CD4-positive, alpha-beta T cell (primary cell): ENCODE measurements around the gene WDSUB1. TPM values are rescaled to one million over a fixed set of nuclear protein-coding genes. Genes with fewer than 3 reads are reported as not detected.

Source experiments
- ATAC-seq: fragments of 200-7000 bp; cut with Tn5 transposase; one replicate; pipeline ENCODE4 v1.10.0; 2022; ENCODE audit warnings: mild to moderate bottlenecking; ENCODE audit not compliant: poor library complexity
- CTCF ChIA-PET: fragments of 350-600 bp; sonication (Branson Sonifier 250); formaldehyde crosslinking; loops from one replicate; lab custom pipeline; 2021; ENCODE audit warnings: antibody characterized with exemption, inconsistent platforms; lab: Charles Lee
- POLR2A ChIA-PET: fragments of 350-600 bp; sonication (Branson Sonifier 250); formaldehyde crosslinking; loops from one replicate; lab custom pipeline; 2021; ENCODE audit warnings: antibody characterized with exemption, inconsistent platforms; lab: Charles Lee
- DNase-seq, 14 experiments: peaks; one replicate each; pipeline ENCODE4 v3.0.0-alpha.2; 2013 to 2020; ENCODE audit warnings: mixed read lengths in 2 of 14
- H3K27ac ChIP-seq, 2 donors: one replicate each; pipeline versions ENCODE4 v1.5.1 to v1.7.0; 2013; ENCODE audit warnings: low read length in 2 of 2, low read depth in 1 of 2, mild to moderate bottlenecking in 1 of 2
- H3K27me3 ChIP-seq, 2 experiments: 1 replicate in 1 of 2; 2 replicates in 1 of 2; pipeline versions ENCODE4 v1.6.1 to v1.7.0; 2013; ENCODE audit warnings: low read length in 2 of 2, control low read depth in 1 of 2, mild to moderate bottlenecking in 1 of 2, moderate library complexity in 1 of 2; ENCODE audit not compliant: insufficient read depth in 2 of 2, control insufficient read depth in 1 of 2
- H3K36me3 ChIP-seq: one replicate; pipeline ENCODE4 v1.6.1; 2013; ENCODE audit warnings: low read length, control low read depth; ENCODE audit not compliant: insufficient read depth
- H3K4me1 ChIP-seq: one replicate; pipeline ENCODE4 v1.6.1; 2013; ENCODE audit warnings: low read length, control low read depth; ENCODE audit not compliant: insufficient read depth
- H3K4me3 ChIP-seq: one replicate; pipeline ENCODE4 v1.5.1; 2013; ENCODE audit warnings: mild to moderate bottlenecking, low read length, moderate library complexity
- H3K9me3 ChIP-seq, 2 experiments: 1 replicate in 1 of 2; 2 replicates in 1 of 2; pipeline versions ENCODE4 v1.6.1 to v1.7.0; 2013; ENCODE audit warnings: low read length in 2 of 2, mild to moderate bottlenecking in 2 of 2, control low read depth in 1 of 2, moderate library complexity in 1 of 2; ENCODE audit not compliant: control insufficient read depth in 1 of 2, insufficient read depth in 1 of 2
- H3K27ac Mint-ChIP-seq: one replicate; pipeline ENCODE4 v1.8.0; 2020; ENCODE audit warnings: mixed read lengths
- H3K27me3 Mint-ChIP-seq: one replicate; pipeline ENCODE4 v1.8.0; 2021; ENCODE audit warnings: mixed read lengths
- H3K36me3 Mint-ChIP-seq: one replicate; pipeline ENCODE4 v1.8.0; 2021; ENCODE audit warnings: low read depth, mixed read lengths
- H3K4me1 Mint-ChIP-seq: one replicate; pipeline ENCODE4 v1.8.0; 2021; ENCODE audit warnings: low read depth, mixed read lengths
- H3K4me3 Mint-ChIP-seq: one replicate; pipeline ENCODE4 v1.8.0; 2020; ENCODE audit warnings: mild to moderate bottlenecking, mixed read lengths
- H3K9me3 Mint-ChIP-seq: one replicate; pipeline ENCODE4 v1.8.0; 2020; ENCODE audit warnings: mixed read lengths
- CTCF ChIP-seq: fragments of 200-600 bp; IDR thresholded peaks from one replicate; pipeline ENCODE4 v1.8.0; 2022; ENCODE audit warnings: antibody characterized with exemption, mild to moderate bottlenecking
- intact Hi-C, 2 experiments: fragments of 100-400 bp; cut with DNase I in 1 of 2; cut with micrococcal nuclease in 1 of 2; formaldehyde crosslinking; loops; one replicate each; pipeline versions ENCODE4 v1.15.1 to v1.9.0; 2023 to 2025; cut with DNase I, micrococcal nuclease
- total RNA-seq, 174 experiments: library from RNA in 2 of 174; stranded (reverse) in 2 of 174; gene quantifications; one replicate each; pipeline ENCODE4 v1.2.3 and lab custom pipeline; 2021 to 2026

The WDSUB1 gene
- total RNA-seq, 2 experiments from 2014 or later: 6.8 to 8.0 TPM

GRCh38 chr2:159290289-159290907 lies 3.9 kb upstream of the WDSUB1 start:
- Mint-ChIP-seq H3K9me3 (no peaks in the 10 kb centered on the region), H3K36me3 (no peaks in the 10 kb centered on the region), H3K4me3 (peak overlapping the region; percentile 50), H3K4me1 (peaks cover 31% of the 10 kb centered on the region), H3K27ac (peak overlapping the region; percentile 74), H3K27me3 (no peaks in the 10 kb centered on the region)
- Histone ChIP-seq H3K36me3 (no peaks in the 10 kb centered on the region), H3K9me3 (no peaks in the 10 kb centered on the region), H3K27me3 (no peaks in the 10 kb centered on the region), H3K27ac (no peak overlapping the region), H3K4me1 (peaks cover 23% of the 10 kb centered on the region), H3K4me3 (no peak overlapping the region)
- intact Hi-C loops: no loop called here
- ChIA-PET POLR2A (interaction anchor here (0.8 kb wide), 1 partner anchor 422 kb away, joined by 3 read pairs; the partner anchor contains the start of gene MARCHF7), CTCF (no interaction called here)
- DNase-seq (peak in 4 of 14 experiments; percentile 33 to 71 (median 50)), ATAC-seq (no peak)
- no peak for TF ChIP-seq CTCF

GRCh38 chr2:159287733-159288132 lies 1.2 kb upstream of the WDSUB1 start:
- Histone ChIP-seq H3K4me1 (peaks cover 24% of the 10 kb centered on the region), H3K9me3 (no peaks in the 10 kb centered on the region), H3K27ac (no peak overlapping the region), H3K36me3 (no peaks in the 10 kb centered on the region), H3K27me3 (no peaks in the 10 kb centered on the region), H3K4me3 (no peak overlapping the region)
- Mint-ChIP-seq H3K27ac (peak overlapping the region; percentile 77), H3K27me3 (no peaks in the 10 kb centered on the region), H3K4me3 (peak overlapping the region; percentile 90), H3K36me3 (peaks cover 6% of the 10 kb centered on the region), H3K4me1 (peaks cover 43% of the 10 kb centered on the region), H3K9me3 (no peaks in the 10 kb centered on the region)
- CTCF ChIA-PET: interaction anchor here (1.0 to 1.1 kb wide), 2 partner anchors 8 to 424 kb away, joined by 3 to 4 read pairs; partner anchors contain the start of gene MARCHF7
- ATAC-seq: no peak
- POLR2A ChIA-PET: interaction anchor here (0.6 to 3.4 kb wide), 4 partner anchors 228 to 661 kb away, joined by 3 to 25 read pairs (median 7); partner anchors contain the start of gene MARCHF7
- intact Hi-C loops: loop anchor here (2.0 to 10.0 kb wide), 6 partner anchors 425 to 1867 kb away; partner anchors contain the start of genes MARCHF7 (in 2 of the 2), CCDC148 (in 1 of the 2) and PKP4 (in 1 of the 2)
- DNase-seq: no peak
- TF ChIP-seq CTCF: no peak

GRCh38 chr2:159286709-159287441 lies 372 bp upstream of the WDSUB1 start:
- peak overlapping the region; percentile 90 for H3K4me3 Mint-ChIP-seq
- DNase-seq: peak; percentile 93 to 100 (median 97)
- CTCF ChIA-PET: interaction anchor here (1.1 kb wide), 1 partner anchor 9 kb away, joined by 4 read pairs; no protein-coding TSS in a partner anchor
- H3K36me3 ChIP-seq: no peaks in the 10 kb centered on the region
- H3K27me3 ChIP-seq: no peaks in the 10 kb centered on the region
- H3K27ac Mint-ChIP-seq: peak overlapping the region; percentile 77
- H3K27me3 Mint-ChIP-seq: no peaks in the 10 kb centered on the region
- TF ChIP-seq CTCF: no peak
- peaks cover 24% of the 10 kb centered on the region for H3K4me1 ChIP-seq
- intact Hi-C loops: loop anchor here (2.0 to 10.0 kb wide), 5 partner anchors 425 to 1868 kb away; partner anchors contain the start of genes CCDC148 (in 1 of the 2), MARCHF7 (in 1 of the 2) and PKP4 (in 1 of the 2)
- ATAC-seq: peak; percentile 98
- H3K36me3 Mint-ChIP-seq: peaks cover 12% of the 10 kb centered on the region
- peak overlapping the region; percentile 88 for H3K4me3 ChIP-seq
- peaks cover 46% of the 10 kb centered on the region for H3K4me1 Mint-ChIP-seq
- no peaks in the 10 kb centered on the region for H3K9me3 ChIP-seq
- H3K9me3 Mint-ChIP-seq: no peaks in the 10 kb centered on the region
- POLR2A ChIA-PET: interaction anchor here (0.6 to 3.4 kb wide), 6 partner anchors 77 to 662 kb away, joined by 3 to 25 read pairs (median 6); partner anchors contain the start of gene MARCHF7
- H3K27ac ChIP-seq: peak overlapping the region in 1 of 2 donors; percentile 69
